HG02870 (cell line): Measurements from ENCODE around the gene FRAT2.

Source experiments
- ATAC-seq: cut with Tn5 transposase; IDR thresholded peaks from one replicate; pipeline ENCODE4 v1.9.1; 2021; ENCODE audit warnings: mild to moderate bottlenecking, moderate library complexity; ENCODE audit not compliant: unreplicated experiment

FRAT2 gene

GRCh38 chr10:97334370-97335175 lies at the start of gene FRAT2:
FRAT2 (minus strand) TSS chr10:97334729; CDS start chr10:97334572, 157 bp downstream.
- peak; percentile 76 for ATAC-seq

GRCh38 chr10:97384156-97384555 lies 49.6 kb upstream of the FRAT2 start:
- no peak for ATAC-seq

GRCh38 chr10:97383159-97383558 lies 48.6 kb upstream of the FRAT2 start:
- ATAC-seq: no peak

GRCh38 chr10:97381626-97382025 lies 47.1 kb upstream of the FRAT2 start:
- ATAC-seq: no peak

- ATAC-seq: no peak
These were observed 46.0 kb upstream of the FRAT2 start for GRCh38 chr10:97380516-97380915.

- no peak for ATAC-seq
These were observed 44.7 kb upstream of the FRAT2 start for GRCh38 chr10:97378933-97379921.

- ATAC-seq: no peak
These were observed 41.9 kb upstream of the FRAT2 start for GRCh38 chr10:97376413-97376812.

GRCh38 chr10:97373456-97373855 lies 38.9 kb upstream of the FRAT2 start:
- ATAC-seq: no peak

GRCh38 chr10:97372233-97372875 lies 37.8 kb upstream of the FRAT2 start:
- no peak for ATAC-seq

GRCh38 chr10:97371696-97372095 lies 37.2 kb upstream of the FRAT2 start:
- no peak for ATAC-seq

GRCh38 chr10:97367126-97367649 lies 32.7 kb upstream of the FRAT2 start:
- no peak for ATAC-seq

- no peak for ATAC-seq
These were observed 32.0 kb upstream of the FRAT2 start for GRCh38 chr10:97366572-97366971.

GRCh38 chr10:97365761-97366351 lies 31.3 kb upstream of the FRAT2 start:
- ATAC-seq: no peak

GRCh38 chr10:97363071-97363470 lies 28.5 kb upstream of the FRAT2 start:
- ATAC-seq: no peak

GRCh38 chr10:97362310-97363033 lies 27.9 kb upstream of the FRAT2 start:
- no peak for ATAC-seq

GRCh38 chr10:97361537-97361901 lies 27.0 kb upstream of the FRAT2 start:
- no peak for ATAC-seq

GRCh38 chr10:97360705-97361536 lies 26.4 kb upstream of the FRAT2 start:
- no peak for ATAC-seq

GRCh38 chr10:97358781-97359180 lies 24.3 kb upstream of the FRAT2 start:
- ATAC-seq: no peak

GRCh38 chr10:97358349-97358748 lies 23.8 kb upstream of the FRAT2 start:
- ATAC-seq: no peak
